ENCODE results near the gene DHX30.
"Not testable (repeated sequence)": the region's sequence is repeated elsewhere in the genome, so short reads cannot be mapped to it uniquely, and the experiment has no call there.

Gene DHX30

DNA sequence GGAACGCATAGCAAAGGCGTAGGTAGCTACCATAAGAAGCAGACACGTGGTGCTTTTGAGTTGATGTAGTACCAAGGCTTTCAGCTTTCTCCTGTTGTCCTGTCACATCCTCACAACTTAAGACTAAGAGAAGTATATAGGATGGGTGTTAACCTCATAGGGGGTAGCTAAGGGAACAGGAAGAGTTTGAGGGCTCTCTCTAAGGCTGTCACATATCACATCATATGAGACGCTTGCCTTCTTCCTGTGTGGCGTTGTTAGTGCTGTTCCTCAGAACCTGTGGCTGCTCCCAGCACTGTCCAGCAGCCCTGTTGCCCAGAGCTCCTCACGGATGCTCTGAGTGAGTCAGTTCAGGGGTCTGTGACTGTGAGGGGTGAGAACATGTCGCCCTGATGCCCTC lies 14.7 kb downstream of the DHX30 start:
- FAIRE-seq, result no peak

GRCh38 chr3:47824541-47825473 lies 21.9 kb downstream of the DHX30 start:
- no peak for FAIRE-seq

GRCh38 chr3:47825590-47825989 lies 22.7 kb downstream of the DHX30 start:
- FAIRE-seq, result no peak

GRCh38 chr3:47829482-47829881 lies 26.5 kb downstream of the DHX30 start:
- FAIRE-seq, result not testable (repeated sequence)

DNA sequence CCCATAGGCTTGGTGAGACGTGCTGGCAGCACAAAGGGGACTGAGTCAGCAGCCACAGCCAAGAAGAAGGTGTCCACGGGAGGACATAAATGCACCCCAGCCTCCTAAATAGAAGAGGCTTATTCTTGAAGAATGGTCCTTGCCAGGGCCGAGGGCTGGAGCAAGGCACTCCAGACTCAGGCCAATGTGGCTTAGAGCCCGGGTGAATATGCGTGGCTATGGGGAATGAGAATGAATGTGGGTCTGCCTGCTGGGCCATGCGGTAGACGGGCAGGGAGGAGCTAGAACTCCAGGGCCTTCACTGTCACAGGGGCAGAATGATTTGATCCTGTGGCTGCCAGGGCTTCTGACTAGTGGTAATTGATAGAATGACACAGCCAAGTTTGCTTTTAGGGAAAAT lies 34.0 kb downstream of the DHX30 start:
- FAIRE-seq, result no peak

- no peak for FAIRE-seq
Observed at GRCh38 chr3:47838503-47838902, 35.6 kb downstream of the DHX30 start.

DNA sequence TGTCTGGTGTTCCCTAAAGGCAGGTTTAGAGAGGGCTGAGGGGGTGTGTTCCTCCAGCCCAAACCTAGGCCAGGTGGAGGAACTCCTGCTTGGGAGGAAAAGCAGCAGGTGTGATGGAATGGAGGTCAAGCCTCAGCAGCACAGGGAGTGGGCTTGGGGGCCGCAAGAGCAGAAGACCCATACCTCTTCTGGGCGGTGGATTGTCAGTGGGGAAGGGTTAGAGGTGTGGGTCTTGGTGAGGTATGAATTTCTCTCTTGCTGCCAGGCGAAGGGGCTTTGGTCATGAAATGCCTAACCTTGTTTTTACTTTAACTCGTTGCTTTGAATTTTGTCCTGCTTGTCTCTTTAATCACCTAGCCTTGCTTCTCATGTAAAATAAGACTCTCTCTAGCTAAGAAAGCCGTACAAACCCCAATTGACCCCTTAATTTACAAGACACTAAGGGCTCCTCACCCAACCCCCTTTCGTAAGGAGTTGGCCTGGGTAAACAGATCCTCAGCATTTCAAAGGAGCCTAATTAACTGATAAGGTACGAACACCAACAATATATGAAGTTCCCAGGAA lies 38.9 kb downstream of the DHX30 start:
- no peak for FAIRE-seq

- FAIRE-seq, result no peak
Observed at GRCh38 chr3:47846186-47846879, 43.4 kb downstream of the DHX30 start.

- no peak for FAIRE-seq
Observed at GRCh38 chr3:47846880-47847248, 43.9 kb downstream of the DHX30 start.

DNA sequence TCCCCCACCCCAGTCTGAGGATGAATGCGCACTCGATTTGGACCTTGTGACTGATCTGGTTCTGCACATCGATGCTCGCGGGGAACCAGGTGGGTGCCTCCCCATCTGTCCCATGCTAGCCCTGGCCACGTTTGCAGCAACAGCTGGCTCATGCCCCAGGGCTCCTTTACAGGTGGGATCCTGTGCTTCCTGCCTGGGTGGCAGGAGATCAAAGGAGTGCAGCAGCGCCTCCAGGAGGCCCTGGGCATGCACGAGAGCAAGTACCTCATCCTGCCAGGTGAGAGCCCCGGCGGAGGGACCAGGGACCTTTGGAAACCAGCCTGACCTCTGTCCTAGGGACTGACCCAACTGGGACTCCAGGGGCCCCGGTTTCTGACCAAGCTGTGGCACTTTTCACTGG lies 44.3 kb downstream of the DHX30 start:
- FAIRE-seq, result no peak

DNA sequence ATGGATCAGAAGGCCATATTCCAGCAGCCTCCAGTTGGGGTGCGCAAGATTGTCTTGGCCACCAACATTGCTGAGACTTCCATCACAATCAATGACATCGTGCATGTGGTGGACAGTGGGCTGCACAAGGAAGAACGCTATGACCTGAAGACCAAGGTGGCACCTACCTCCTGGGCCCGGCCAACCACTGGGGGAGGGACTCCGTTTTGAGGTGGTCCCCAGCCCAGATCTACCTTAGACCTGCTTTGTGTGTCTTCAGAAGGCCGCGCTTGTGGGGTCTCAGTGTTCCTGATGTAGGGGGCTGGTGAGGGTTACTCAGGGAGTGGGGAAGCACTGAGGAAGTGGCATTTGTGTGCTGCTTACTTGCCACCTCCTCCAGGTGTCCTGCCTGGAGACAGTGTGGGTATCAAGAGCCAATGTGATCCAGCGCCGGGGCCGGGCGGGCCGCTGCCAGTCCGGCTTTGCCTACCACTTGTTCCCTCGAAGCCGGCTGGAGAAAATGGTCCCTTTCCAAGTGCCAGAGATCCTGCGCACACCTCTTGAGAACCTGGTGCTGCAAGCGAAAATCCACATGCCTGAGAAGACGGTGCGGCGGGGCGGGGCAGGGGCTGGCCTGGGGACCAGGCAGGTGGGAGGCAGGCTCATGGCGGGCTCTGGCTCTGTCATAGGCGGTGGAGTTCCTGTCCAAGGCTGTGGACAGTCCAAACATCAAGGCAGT lies 45.0 kb downstream of the DHX30 start:
- FAIRE-seq, result no peak

- FAIRE-seq, result no peak
Observed at GRCh38 chr3:47848599-47849117, 45.7 kb downstream of the DHX30 start.

GRCh38 chr3:47849186-47849698 lies 46.3 kb downstream of the DHX30 start:
- FAIRE-seq, result no peak

- no peak for FAIRE-seq
Observed at GRCh38 chr3:47849699-47850563, 47.0 kb downstream of the DHX30 start.

DNA sequence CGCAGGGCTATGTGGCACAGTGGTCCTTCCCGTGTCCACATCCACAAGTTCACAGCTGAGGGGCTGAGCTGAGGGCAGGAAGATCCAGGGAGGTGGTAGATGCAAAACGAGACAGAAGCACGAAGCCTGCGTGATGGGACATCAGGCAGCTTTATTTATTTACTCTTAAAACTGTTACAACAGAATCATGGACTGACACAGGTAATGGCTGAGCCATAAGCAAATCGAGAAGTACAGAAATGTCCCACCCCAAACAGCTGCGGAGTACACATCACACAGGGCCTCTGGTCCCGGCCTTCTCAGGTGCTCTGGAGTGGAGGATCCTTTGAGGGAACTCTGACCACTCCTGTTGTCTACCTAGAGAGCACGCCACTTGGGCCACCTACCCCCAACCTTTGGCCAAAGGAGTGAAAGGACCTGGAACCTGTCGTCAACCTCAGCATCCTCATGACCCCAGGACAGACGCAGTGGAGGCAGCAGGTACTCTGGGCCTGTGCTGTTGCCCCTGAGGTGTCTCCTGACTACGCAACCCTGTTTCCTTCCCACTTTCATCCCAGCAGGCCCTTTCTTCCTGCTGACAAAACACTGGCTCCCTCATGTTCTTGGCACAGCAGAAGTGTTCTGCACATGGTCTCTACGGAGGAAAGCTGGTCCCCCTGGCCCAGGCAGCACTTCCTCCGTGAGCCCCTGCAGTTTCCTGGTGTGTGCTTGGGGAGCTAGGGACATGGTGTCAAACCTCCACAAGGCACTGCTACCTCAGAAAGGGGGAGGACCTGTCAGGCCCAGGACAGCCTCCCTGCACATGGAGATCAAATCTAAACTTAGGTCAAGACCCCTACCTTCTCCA lies 47.8 kb downstream of the DHX30 start:
- no peak for FAIRE-seq

- no peak for FAIRE-seq
Observed at GRCh38 chr3:47851888-47852603, 49.1 kb downstream of the DHX30 start.

GRCh38 chr3:47852604-47853602 lies 50.0 kb downstream of the DHX30 start:
- no peak for FAIRE-seq

DNA sequence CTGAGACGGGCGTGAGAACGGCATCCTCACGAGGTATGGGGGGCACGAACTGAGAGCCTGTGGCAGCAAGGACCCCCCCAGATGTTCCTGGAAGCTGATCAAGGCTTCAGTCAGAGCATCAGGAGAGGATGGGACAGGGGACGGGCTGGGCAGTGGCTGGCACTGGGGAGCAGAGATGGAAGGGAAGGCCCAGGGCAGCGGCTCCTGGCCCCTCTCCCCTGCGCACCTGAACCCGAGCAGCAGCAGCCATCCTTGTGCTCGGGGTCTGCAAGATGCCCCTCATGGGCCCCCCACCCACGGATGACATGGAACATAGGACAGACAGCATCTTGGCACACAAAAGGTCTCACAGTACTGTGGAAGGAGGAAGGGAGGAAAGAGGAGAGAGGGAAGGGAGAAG lies 51.3 kb downstream of the DHX30 start:
- FAIRE-seq, result no peak
